Keratinocyte (primary cell): ENCODE results near the gene CTNND2. TPM values are rescaled to one million over a fixed set of nuclear protein-coding genes. Genes with fewer than 3 reads are reported as not detected.

Experiments used
- DNase-seq: peaks from one replicate; pipeline ENCODE4 v3.0.0-alpha.2; 2011; ENCODE audit warnings: low read depth, missing footprints, low spot score
- FAIRE-seq: peaks from 2 replicates; lab custom pipeline; 2011; peaks lifted over from hg19 to GRCh38; lab: Jason Lieb, UNC
- H2AFZ ChIP-seq: 2 replicates; pipeline ENCODE4 v1.6.0; 2012; ENCODE audit warnings: low read length, control low read depth, inconsistent platforms; ENCODE audit not compliant: control insufficient read depth
- H3K27ac ChIP-seq: 2 replicates; pipeline ENCODE4 v1.5.1; 2011; ENCODE audit warnings: low read length; ENCODE audit not compliant: control insufficient read depth, insufficient read depth
- H3K27me3 ChIP-seq: 3 replicates; pipeline ENCODE4 v1.6.0; 2011; ENCODE audit warnings: low read length; ENCODE audit not compliant: control insufficient read depth, insufficient read depth; ENCODE audit errors: extremely low read depth
- H3K36me3 ChIP-seq, 2 experiments: 2 replicates in 1 of 2; 3 replicates in 1 of 2; pipeline ENCODE4 v1.5.1; 2011; ENCODE audit warnings: low read length in 2 of 2, mild to moderate bottlenecking in 1 of 2; ENCODE audit not compliant: control insufficient read depth in 2 of 2, insufficient read depth in 2 of 2; ENCODE audit errors: extremely low read depth in 1 of 2
- H3K4me1 ChIP-seq: 3 replicates; pipeline ENCODE4 v1.5.1; 2011; ENCODE audit warnings: low read length; ENCODE audit not compliant: control insufficient read depth, insufficient read depth; ENCODE audit errors: extremely low read depth
- H3K4me2 ChIP-seq: 3 replicates; pipeline ENCODE4 v1.6.0; 2011; ENCODE audit warnings: low read depth, low read length; ENCODE audit not compliant: control insufficient read depth, insufficient read depth; ENCODE audit errors: extremely low read depth
- H3K4me3 ChIP-seq, 3 experiments: fragments of 200-600 bp in 1 of 3; sonication (generic) in 1 of 3; 2 replicates in 2 of 3; 3 replicates in 1 of 3; pipeline ENCODE4 v1.5.1; 2011 to 2016; ENCODE audit warnings: low read length in 3 of 3, mild to moderate bottlenecking in 3 of 3, control low read depth in 2 of 3, inconsistent platforms in 1 of 3, low read depth in 1 of 3, mixed read lengths in 1 of 3, mixed run types in 1 of 3, moderate library complexity in 1 of 3; ENCODE audit not compliant: control insufficient read depth in 2 of 3, insufficient read depth in 2 of 3; ENCODE audit errors: extremely low read depth in 1 of 3
- H3K79me2 ChIP-seq: 2 replicates; pipeline ENCODE4 v1.6.0; 2012; ENCODE audit warnings: low read length; ENCODE audit not compliant: control insufficient read depth, insufficient read depth
- H3K9ac ChIP-seq: 3 replicates; pipeline ENCODE4 v1.6.0; 2011; ENCODE audit warnings: low read length; ENCODE audit not compliant: control insufficient read depth, insufficient read depth; ENCODE audit errors: extremely low read depth
- H3K9me1 ChIP-seq: 3 replicates; pipeline ENCODE4 v1.6.0; 2011; ENCODE audit warnings: low read length; ENCODE audit not compliant: control insufficient read depth, insufficient read depth; ENCODE audit errors: extremely low read depth
- H3K9me3 ChIP-seq: 2 replicates; pipeline ENCODE4 v1.5.1; 2012; ENCODE audit warnings: low read depth, low read length; ENCODE audit not compliant: control insufficient read depth
- H4K20me1 ChIP-seq: 3 replicates; pipeline ENCODE4 v1.6.0; 2011; ENCODE audit warnings: low read length; ENCODE audit not compliant: control insufficient read depth, insufficient read depth; ENCODE audit errors: extremely low read depth
- CTCF ChIP-seq, 3 experiments: IDR thresholded peaks in 1 of 3; conservative IDR thresholded peaks in 1 of 3; optimal IDR thresholded peaks in 1 of 3; 2 replicates in 2 of 3; 3 replicates in 1 of 3; pipeline versions ENCODE3 to v1.5.1; 2011; ENCODE audit warnings: low read length in 3 of 3, mild to moderate bottlenecking in 3 of 3, moderate library complexity in 2 of 3, control low read depth in 1 of 3, inconsistent platforms in 1 of 3; ENCODE audit not compliant: insufficient read depth in 2 of 3; ENCODE audit errors: extremely low read depth in 1 of 3
- EZH2 ChIP-seq: IDR thresholded peaks from one replicate; pipeline ENCODE4 v1.6.1; 2012; ENCODE audit warnings: inconsistent platforms, mild to moderate bottlenecking, low read length, moderate library complexity
- dilution Hi-C: fragments of 300-500 bp; cut with MboI; formaldehyde crosslinking; loops from one replicate; pipeline ENCODE4 v1.7.0; 2020; ENCODE audit warnings: low sequenced_read_pairs; ENCODE audit not compliant: extremely low pct_ligation_motif_present
- polyA plus RNA-seq, 5 experiments: library from polyadenylated mRNA; depleted of rRNA in 3 of 5; stranded (reverse) in 3 of 5; stranded (forward) in 1 of 5; unstranded in 1 of 5; fragments of >200 nt; gene quantifications; 1 replicate in 1 of 5; 2 replicates in 3 of 5; 3 replicates in 1 of 5; pipeline versions ENCODE4 v1.2.1 to v1.2.3, GENCODE V29; 2011 to 2012; ENCODE audit warnings: missing spikeins in 2 of 5, low read depth in 1 of 5, low replicate concordance in 1 of 5

Gene CTNND2
- polyA plus RNA-seq, 1 donor (not counting 4 experiments of a cell fraction or from before 2014, with no cell fraction given): not detected

- H3K4me2 ChIP-seq: no peak overlapping the region
- dilution Hi-C loops: no loop called here
- no peak overlapping the region for H2AFZ ChIP-seq
- H3K27ac ChIP-seq: no peak overlapping the region
- no peak overlapping the region for H3K9ac ChIP-seq
- H4K20me1 ChIP-seq: no peaks in the 10 kb centered on the region
- H3K27me3 ChIP-seq: no peaks in the 10 kb centered on the region
- H3K79me2 ChIP-seq: no peaks in the 10 kb centered on the region
- H3K4me1 ChIP-seq: no peaks in the 10 kb centered on the region
- DNase-seq (no peak), FAIRE-seq (no peak)
- H3K9me1 ChIP-seq: no peaks in the 10 kb centered on the region
- H3K4me3 ChIP-seq: no peak overlapping the region
- H3K36me3 ChIP-seq: no peaks in the 10 kb centered on the region
- TF ChIP-seq CTCF (optimal IDR thresholded peaks at IDR 0.05 in 1 of 3, IDR thresholded peaks at IDR 0.05 in 1 of 3, conservative IDR thresholded peaks at IDR 0.05 in 1 of 3; ENCODE audit: extremely low read depth in 1 of 3, insufficient read depth in 2 of 3, low read length in 3 of 3) (no peak), EZH2 (no peak)
- H3K9me3 ChIP-seq: no peaks in the 10 kb centered on the region
Observed at GRCh38 chr5:10969684-10970180, 934.5 kb downstream of the CTNND2 start.

GRCh38 chr5:10964806-10965205, 939.4 kb downstream of the CTNND2 start:
- no peak for FAIRE-seq
- dilution Hi-C loops: no loop called here
- H3K79me2 ChIP-seq: no peaks in the 10 kb centered on the region

More at GRCh38 chr5:10964806-10965205, 939.4 kb downstream of the CTNND2 start:
- no peak for DNase-seq
- Histone ChIP-seq H3K27me3 (no peaks in the 10 kb centered on the region), H3K4me3 (no peak overlapping the region), H3K9me1 (no peaks in the 10 kb centered on the region), H3K9me3 (no peaks in the 10 kb centered on the region), H3K4me1 (no peaks in the 10 kb centered on the region), H3K9ac (no peak overlapping the region), H3K27ac (no peak overlapping the region), H2AFZ (no peak overlapping the region), H3K36me3 (no peaks in the 10 kb centered on the region), H4K20me1 (no peaks in the 10 kb centered on the region), H3K4me2 (no peak overlapping the region)
- TF ChIP-seq CTCF (optimal IDR thresholded peaks at IDR 0.05 in 1 of 3, IDR thresholded peaks at IDR 0.05 in 1 of 3, conservative IDR thresholded peaks at IDR 0.05 in 1 of 3; ENCODE audit: extremely low read depth in 1 of 3, insufficient read depth in 2 of 3, low read length in 3 of 3) (no peak), EZH2 (no peak)
